Activated T-cell treated with anti-CD3 and anti-CD28 coated beads, Interleukin-2, amount 50 U/mL, for 72 hours (primary cell): ENCODE data around the gene APMAP. TPM values are rescaled to one million over a fixed set of nuclear protein-coding genes. Genes with fewer than 3 reads are reported as not detected.

ENCODE experiments used
- ATAC-seq, 2 donors: fragments of 150-1000 bp; cut with Tn5 transposase; replicated peaks in 1 of 2; 2 replicates each; pipeline ENCODE4 v1.10.0; 2021; ENCODE audit warnings: moderate library complexity in 2 of 2, mild to moderate bottlenecking in 1 of 2
- DNase-seq, 2 donors: peaks; one replicate each; pipeline ENCODE4 v3.0.0; 2021 to 2022; ENCODE audit warnings: mixed read lengths in 1 of 2
- H3K27ac Mint-ChIP-seq: one replicate; pipeline ENCODE4 v1.8.0; 2022; ENCODE audit warnings: mild to moderate bottlenecking, moderate library complexity, mixed read lengths
- H3K27me3 Mint-ChIP-seq: one replicate; pipeline ENCODE4 v1.8.0; 2022; ENCODE audit warnings: low read depth, mixed read lengths
- H3K36me3 Mint-ChIP-seq, 2 donors: one replicate each; pipeline ENCODE4 v1.8.0; 2022; ENCODE audit warnings: mixed read lengths in 2 of 2, mild to moderate bottlenecking in 1 of 2; ENCODE audit not compliant: insufficient read depth in 2 of 2
- H3K4me1 Mint-ChIP-seq: one replicate; pipeline ENCODE4 v1.8.0; 2022; ENCODE audit warnings: low read depth, mixed read lengths
- H3K4me3 Mint-ChIP-seq, 2 donors: one replicate each; pipeline ENCODE4 v1.8.0; 2022; ENCODE audit warnings: mild to moderate bottlenecking in 2 of 2, mixed read lengths in 2 of 2, moderate library complexity in 2 of 2
- H3K9me3 Mint-ChIP-seq, 2 donors: one replicate each; pipeline ENCODE4 v1.8.0; 2022; ENCODE audit warnings: mixed read lengths in 2 of 2
- total RNA-seq, 2 donors: library from RNA; stranded (reverse); gene quantifications; one replicate each; pipeline ENCODE4 v1.2.3, GENCODE V29; 2022

Gene APMAP
- 10 to 100 TPM; 65.2 to 70.2 TPM for total RNA-seq

- DNase-seq (peak; percentile 97 to 99), ATAC-seq (peak; percentile 96 to 97)
- H3K4me3 Mint-ChIP-seq = peak within 1 kb of the TSS; percentile 86 to 96
- H3K9me3 Mint-ChIP-seq = no peaks in the 10 kb centered on the region
- H3K4me1 Mint-ChIP-seq = peaks cover 66% of the 10 kb centered on the region
- peak within 1 kb of the TSS; percentile 95 for H3K27ac Mint-ChIP-seq
- no peaks in the 10 kb centered on the region for H3K27me3 Mint-ChIP-seq
- peaks cover 6 to 9% of the 10 kb centered on the region in 2 donors for H3K36me3 Mint-ChIP-seq
These were observed at the start of gene APMAP for GRCh38 chr20:24992487-24993205. TSS of gene APMAP (minus strand) at chr20:24992751. CDS start at chr20:24992688, 63 bp downstream.

DNA sequence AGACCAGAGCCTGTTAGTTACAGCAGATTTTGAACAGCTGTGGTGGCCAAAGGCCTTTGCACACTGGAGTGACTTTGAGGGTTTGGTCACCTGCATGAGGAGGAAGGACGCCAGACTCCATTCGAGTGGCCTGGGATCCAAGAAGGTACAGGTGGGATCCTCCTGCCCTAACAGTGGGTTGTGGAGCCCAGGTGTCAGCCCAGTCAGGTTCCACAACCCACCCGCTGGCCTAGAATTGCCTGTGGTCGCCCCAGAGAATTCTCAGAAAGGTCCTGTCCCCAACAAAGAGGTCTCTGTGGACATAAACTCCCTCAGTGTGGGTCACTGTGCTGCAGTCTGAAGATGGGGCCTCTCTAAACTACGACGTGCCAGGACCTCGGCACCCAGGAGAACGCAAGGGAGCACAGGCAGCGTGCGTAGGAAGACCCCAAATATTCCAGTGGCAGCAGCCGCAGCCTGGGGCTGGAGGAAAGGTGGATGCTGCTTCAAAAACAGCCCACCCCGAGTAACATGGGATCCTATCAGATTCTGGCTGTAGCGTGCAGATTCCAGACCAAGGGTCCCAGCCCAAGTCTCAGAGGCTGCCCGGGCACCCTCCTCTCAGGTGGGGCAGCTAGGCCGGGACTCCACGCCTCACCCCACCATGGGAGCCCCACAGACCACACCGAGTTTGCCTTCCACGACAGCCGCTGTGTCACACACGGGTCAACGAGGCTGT is 49.4 kb upstream of the APMAP start:
- ATAC-seq = no peak
- Mint-ChIP-seq H3K4me1 (peaks cover 25% of the 10 kb centered on the region), H3K27ac (peak overlapping the region; percentile 89)

GRCh38 chr20:25040438-25040831 is 47.9 kb upstream of the APMAP start:
- Mint-ChIP-seq H3K4me3 (no peak overlapping the region), H3K27me3 (no peaks in the 10 kb centered on the region), H3K4me1 (peaks cover 40% of the 10 kb centered on the region), H3K27ac (no peak overlapping the region), H3K36me3 (no peaks in the 10 kb centered on the region), H3K9me3 (no peaks in the 10 kb centered on the region)
- ATAC-seq (no peak), DNase-seq (no peak)

More for the DNA sequence above, 49.4 kb upstream of the APMAP start:
- Mint-ChIP-seq H3K9me3 (no peaks in the 10 kb centered on the region), H3K4me3 (no peak overlapping the region), H3K36me3 (no peaks in the 10 kb centered on the region), H3K27me3 (no peaks in the 10 kb centered on the region)
- no peak for DNase-seq

DNA sequence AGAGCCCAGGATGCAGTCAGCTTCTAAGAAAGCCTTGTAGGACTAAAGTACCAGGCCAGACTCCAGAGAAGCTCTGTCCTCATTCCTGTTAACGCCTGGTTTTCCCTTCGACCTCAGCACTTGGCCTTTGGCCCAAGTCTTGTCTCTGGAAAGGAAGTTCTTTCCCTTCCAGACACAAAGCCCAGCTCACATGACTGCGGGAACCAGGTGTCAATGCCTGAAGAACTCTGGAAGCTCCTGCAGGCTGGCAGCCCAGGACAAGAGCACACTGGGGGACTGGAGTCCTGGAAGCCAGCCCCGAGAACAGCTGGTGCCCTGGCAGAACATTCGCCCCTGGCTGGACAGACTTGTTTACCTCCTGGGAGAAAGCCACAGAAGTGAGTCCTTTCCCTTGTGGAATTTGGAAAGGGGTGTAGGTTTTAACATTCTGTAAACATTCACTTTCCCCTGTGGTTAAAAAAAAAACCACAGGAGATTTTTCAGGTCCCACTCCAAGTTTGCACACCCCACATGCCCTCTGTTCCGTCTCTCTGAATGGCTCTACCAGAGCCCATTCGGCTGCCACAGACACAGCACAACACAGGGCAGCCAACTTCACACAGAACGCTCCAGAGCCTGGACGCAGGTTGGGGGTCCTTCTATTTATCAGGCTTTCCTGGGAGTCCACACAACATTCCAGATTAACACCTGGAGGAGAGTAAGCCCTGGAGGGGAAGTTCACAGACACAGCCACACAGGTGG is 47.3 kb upstream of the APMAP start:
- Mint-ChIP-seq H3K4me1 (peaks cover 43% of the 10 kb centered on the region), H3K9me3 (no peaks in the 10 kb centered on the region), H3K4me3 (no peak overlapping the region), H3K27me3 (no peaks in the 10 kb centered on the region), H3K36me3 (no peaks in the 10 kb centered on the region), H3K27ac (no peak overlapping the region)
- DNase-seq (no peak), ATAC-seq (no peak)

GRCh38 chr20:25038591-25039015 is 46.1 kb upstream of the APMAP start:
- H3K4me1 Mint-ChIP-seq = peaks cover 44% of the 10 kb centered on the region
- H3K27ac Mint-ChIP-seq = no peak overlapping the region
- ATAC-seq = no peak
- DNase-seq = no peak
- no peaks in the 10 kb centered on the region for H3K9me3 Mint-ChIP-seq
- no peaks in the 10 kb centered on the region for H3K36me3 Mint-ChIP-seq
- no peak overlapping the region for H3K4me3 Mint-ChIP-seq
- no peaks in the 10 kb centered on the region for H3K27me3 Mint-ChIP-seq

- ATAC-seq = no peak
These were observed 45.5 kb upstream of the APMAP start for GRCh38 chr20:25038103-25038410.

GRCh38 chr20:25037288-25038102 is 44.9 kb upstream of the APMAP start:
- DNase-seq (no peak), ATAC-seq (peak; percentile 41 to 69)
- no peaks in the 10 kb centered on the region for H3K9me3 Mint-ChIP-seq
- H3K4me3 Mint-ChIP-seq = peak overlapping the region in 1 of 2 donors; percentile 22
- H3K4me1 Mint-ChIP-seq = peaks cover 38% of the 10 kb centered on the region
- no peaks in the 10 kb centered on the region for H3K36me3 Mint-ChIP-seq
- H3K27me3 Mint-ChIP-seq = no peaks in the 10 kb centered on the region
- no peak overlapping the region for H3K27ac Mint-ChIP-seq

More at GRCh38 chr20:25038103-25038410, 45.5 kb upstream of the APMAP start:
- no peaks in the 10 kb centered on the region for H3K9me3 Mint-ChIP-seq
- DNase-seq = no peak
- H3K36me3 Mint-ChIP-seq = no peaks in the 10 kb centered on the region
- no peak overlapping the region for H3K27ac Mint-ChIP-seq
- H3K4me3 Mint-ChIP-seq = peak overlapping the region in 1 of 2 donors; percentile 22
- no peaks in the 10 kb centered on the region for H3K27me3 Mint-ChIP-seq
- peaks cover 43% of the 10 kb centered on the region for H3K4me1 Mint-ChIP-seq

DNA sequence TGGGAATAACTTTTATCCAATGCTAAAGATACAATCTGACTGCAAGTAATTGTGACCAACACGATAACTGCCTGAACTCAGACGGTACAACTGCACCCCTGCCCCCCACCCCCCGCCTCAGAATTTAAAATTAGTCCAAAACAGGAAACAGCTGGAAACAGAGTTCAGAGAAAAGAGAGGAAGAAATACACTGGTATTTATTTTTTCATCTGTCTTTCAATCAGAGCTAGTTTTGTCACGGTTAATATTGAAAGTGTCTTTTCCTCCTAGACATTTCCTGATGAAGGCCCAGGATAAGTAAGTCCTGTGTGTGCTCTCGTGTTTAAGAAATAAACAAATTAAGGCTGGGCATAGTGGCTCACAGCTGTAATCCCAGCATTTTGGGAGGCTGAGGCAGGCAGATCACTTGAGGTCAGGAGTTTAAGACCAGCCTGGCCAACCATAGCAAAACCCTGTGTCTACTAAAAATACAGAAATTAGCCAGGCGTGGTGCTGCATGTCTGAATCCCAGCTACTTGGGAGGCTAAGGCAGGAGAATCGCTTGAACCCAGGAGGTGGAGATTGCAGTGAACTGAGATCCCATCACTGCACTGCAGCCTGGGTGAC is 43.9 kb upstream of the APMAP start:
- H3K9me3 Mint-ChIP-seq = no peaks in the 10 kb centered on the region
- H3K27ac Mint-ChIP-seq = peak overlapping the region; percentile 82
- H3K27me3 Mint-ChIP-seq = no peaks in the 10 kb centered on the region
- peak overlapping the region; percentile 63 to 69 for H3K4me3 Mint-ChIP-seq
- no peaks in the 10 kb centered on the region for H3K36me3 Mint-ChIP-seq
- ATAC-seq (no peak), DNase-seq (no peak)
- H3K4me1 Mint-ChIP-seq = peaks cover 36% of the 10 kb centered on the region

- ATAC-seq (peak; percentile 51 to 58), DNase-seq (no peak)
- H3K36me3 Mint-ChIP-seq = no peaks in the 10 kb centered on the region
- peak overlapping the region; percentile 29 for H3K27ac Mint-ChIP-seq
- H3K27me3 Mint-ChIP-seq = no peaks in the 10 kb centered on the region
- peak overlapping the region; percentile 63 to 69 for H3K4me3 Mint-ChIP-seq
- H3K9me3 Mint-ChIP-seq = no peaks in the 10 kb centered on the region
- peaks cover 36% of the 10 kb centered on the region for H3K4me1 Mint-ChIP-seq
These were observed 43.4 kb upstream of the APMAP start for GRCh38 chr20:25035921-25036320.

- peaks cover 36% of the 10 kb centered on the region for H3K4me1 Mint-ChIP-seq
- no peaks in the 10 kb centered on the region for H3K27me3 Mint-ChIP-seq
- no peak for DNase-seq
- ATAC-seq = no peak
- peaks cover 0 to 1% of the 10 kb centered on the region in 2 donors for H3K36me3 Mint-ChIP-seq
- H3K27ac Mint-ChIP-seq = no peak overlapping the region
- H3K9me3 Mint-ChIP-seq = no peaks in the 10 kb centered on the region
- no peak overlapping the region for H3K4me3 Mint-ChIP-seq
These were observed 41.4 kb upstream of the APMAP start for GRCh38 chr20:25033924-25034300.

- Mint-ChIP-seq H3K27me3 (no peaks in the 10 kb centered on the region), H3K36me3 (peaks cover 0 to 3% of the 10 kb centered on the region in 2 donors), H3K4me1 (peaks cover 36% of the 10 kb centered on the region), H3K9me3 (no peaks in the 10 kb centered on the region), H3K27ac (no peak overlapping the region), H3K4me3 (no peak overlapping the region)
- no peak for ATAC-seq
- DNase-seq = no peak
These were observed 40.8 kb upstream of the APMAP start for GRCh38 chr20:25033265-25033923.
